NCI-H2107 (cell line): Measurements from ENCODE around the gene PTPRT.

Source experiments
- DNase-seq: peaks from one replicate; lab custom pipeline; 2025; lab: John Stamatoyannopoulos, UW

The PTPRT gene

DNA sequence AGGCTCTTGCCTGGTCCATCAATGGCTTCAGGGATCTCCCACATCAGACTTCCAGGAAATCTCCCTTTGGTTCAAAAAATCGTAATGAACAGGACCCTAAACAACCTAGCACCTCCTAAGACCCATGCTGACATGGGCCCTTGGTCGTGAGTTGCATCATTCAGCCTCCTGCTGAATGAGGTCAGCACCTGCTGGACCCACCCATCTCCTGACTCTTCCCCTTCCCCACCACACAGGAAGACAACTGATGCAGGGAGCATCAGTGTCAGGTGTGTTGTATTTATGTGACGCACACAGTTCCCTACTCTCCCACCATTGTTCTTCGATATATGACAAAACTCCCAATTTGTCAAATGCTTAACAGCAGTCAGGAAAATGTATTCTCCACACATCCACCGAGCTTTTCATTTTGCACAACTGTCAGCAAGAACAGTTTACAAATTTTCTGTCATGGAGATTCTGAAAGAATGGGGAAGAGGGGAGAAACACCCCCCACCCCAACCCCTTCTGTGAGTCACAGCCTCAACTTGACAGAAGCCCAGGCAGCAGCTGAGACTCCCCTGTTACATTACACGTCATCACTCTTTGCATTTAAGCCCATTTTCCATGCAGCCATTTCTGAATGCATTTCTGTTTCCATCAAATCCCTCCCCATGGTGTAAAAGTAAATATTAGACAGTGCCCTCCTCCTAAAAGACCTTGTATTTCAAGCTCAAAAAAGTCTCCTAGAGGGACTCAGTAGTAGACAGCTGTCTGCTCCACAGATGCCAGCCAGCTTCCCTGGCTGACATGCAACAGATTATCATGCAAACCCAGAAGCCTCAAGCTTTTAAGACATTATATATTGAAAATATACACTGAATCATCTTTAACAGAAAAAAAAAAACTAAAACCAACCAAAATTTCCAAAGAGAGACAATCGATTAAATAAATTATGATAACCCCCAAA, 577.5 kb downstream of the PTPRT start:
- no peak for DNase-seq

DNA sequence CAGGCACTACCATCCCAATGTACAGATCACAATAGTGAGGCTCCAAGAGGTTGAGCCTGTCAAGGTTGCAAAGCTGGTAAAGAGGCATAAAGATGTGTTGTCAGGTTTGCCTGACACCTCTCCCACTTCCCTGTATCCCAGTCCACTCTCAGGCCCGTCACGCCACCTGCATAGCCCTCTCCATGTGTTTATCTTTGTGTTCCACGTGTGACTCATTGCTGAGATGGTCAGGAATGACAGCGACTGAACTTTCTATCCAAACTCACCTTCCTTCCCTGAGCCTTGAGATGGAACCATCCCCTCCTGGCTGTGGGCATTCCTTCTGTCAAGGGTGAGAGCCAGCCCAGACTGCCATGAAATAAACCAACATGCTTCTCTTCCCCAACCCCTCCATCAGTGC, 578.3 kb downstream of the PTPRT start:
- no peak for DNase-seq

DNA sequence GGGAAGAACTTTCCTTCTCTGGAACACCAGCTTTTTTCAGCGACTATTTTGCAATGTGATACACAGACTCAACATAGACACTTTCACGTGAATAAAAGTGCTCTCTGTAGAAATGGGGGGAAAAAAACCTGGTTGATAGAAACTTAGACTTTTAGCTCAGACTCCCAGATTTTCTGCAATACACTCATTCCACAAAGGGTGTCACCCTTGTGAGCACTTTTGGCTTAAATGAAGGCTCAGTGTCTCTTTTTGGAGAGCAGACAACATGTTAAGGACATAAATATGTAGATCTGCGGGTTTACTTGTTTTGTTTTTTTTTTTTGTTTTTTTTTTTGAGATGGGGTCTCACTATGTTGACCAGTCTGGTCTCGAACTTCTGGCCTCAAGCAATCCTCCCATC, 579.6 kb downstream of the PTPRT start:
- DNase-seq, result no peak

DNA sequence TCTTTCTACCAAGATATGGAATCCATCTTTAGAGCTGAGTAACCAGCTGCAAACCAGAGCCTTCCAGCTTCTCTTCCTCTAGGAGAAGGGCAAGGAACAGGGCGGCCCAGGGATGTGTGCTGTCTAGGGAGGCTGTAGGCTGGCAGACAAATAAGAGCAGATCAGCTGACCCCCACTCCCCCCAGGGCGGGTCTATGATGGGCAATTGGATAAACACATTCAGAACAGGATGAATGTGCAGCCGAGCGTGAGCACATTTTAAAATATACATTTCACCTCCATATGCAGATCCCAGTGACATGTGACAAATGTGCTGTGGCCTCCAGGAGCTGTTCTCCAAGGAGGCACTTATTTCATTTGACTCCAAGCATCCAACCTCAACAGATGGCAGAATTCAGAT, 580.1 kb downstream of the PTPRT start:
- DNase-seq, result no peak

DNA sequence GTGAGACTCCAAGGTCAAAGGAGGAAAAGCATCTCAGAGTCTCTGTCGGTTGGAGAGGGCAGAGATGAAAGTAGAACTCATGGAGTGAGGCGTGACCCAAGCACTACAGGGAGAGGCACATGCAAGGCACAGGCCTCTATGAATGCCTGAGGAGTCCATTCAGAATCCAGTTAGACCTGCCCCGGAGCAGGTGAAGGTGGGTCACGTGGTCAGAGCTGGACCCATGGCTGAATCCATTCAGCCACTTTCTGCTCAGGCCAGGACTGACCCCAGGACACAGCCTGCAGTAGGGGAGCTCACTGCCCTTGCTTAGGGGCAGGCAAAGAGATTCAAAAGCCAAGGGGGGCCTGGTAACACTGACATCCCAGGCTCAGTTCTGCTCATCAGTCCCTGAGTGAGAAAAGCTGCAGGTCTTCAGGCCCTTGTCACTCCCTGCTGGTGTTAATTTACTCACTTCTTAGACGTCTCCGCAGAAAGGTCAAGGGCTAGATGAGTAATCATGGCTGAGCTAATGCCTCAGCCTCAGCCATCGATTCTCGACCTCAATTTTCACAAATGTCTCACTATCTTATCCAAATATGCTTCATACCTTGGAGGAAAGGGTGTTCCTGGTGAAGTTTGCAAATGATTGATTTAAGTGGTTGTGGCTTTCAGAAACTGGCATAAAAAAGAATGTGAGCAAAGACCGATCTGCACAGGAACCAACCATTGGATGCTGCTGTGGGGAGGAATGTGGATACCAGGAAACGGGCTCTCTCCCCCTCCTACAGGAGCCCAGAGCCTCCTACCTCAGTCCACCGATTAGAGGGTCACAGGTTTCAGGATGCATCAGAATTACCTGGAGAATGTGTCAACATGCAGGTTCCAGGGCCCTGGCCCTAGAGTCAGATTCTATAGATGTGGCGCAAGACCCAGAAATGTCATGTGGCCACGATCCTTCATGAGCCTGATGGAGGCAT, 584.4 kb downstream of the PTPRT start:
- DNase-seq, result no peak

DNA sequence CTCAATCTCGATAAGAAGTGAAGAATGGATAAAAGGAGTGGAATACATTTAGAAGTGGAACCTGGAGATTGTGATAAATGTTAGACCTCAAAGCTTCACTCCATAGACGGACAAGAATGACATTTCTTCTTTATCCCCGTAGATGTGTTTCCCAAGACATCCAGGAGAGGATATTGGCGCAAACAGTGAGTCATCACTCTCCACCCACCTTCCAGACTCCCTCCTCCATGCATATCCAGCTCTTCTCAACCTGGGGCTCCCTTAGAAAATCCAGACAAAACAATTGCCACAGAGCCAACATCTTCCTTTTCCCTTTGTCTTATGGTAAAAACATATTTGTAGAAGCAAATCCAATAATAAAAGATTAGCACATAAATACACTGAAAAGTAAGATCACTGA, 586.1 kb downstream of the PTPRT start:
- DNase-seq, result no peak

DNA sequence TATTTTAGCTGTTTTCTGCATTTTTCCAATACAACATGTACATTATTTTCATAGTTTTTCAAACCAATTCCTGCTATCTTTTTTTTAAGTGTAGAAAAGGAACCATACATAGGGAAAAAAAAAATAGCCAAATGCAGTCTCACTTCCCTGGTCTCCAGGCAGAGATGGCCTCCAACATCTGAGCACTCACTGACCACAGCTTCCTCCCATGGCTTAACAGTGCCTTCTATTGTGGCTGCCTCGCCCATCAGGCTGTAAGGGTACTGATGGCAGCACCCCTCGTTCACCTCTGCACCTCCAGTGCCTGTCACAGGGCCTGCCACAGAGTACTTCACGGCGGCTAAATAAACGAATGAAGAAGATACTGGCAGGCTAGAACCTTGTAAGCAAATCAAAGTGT, 591.1 kb downstream of the PTPRT start:
- DNase-seq, result no peak

DNA sequence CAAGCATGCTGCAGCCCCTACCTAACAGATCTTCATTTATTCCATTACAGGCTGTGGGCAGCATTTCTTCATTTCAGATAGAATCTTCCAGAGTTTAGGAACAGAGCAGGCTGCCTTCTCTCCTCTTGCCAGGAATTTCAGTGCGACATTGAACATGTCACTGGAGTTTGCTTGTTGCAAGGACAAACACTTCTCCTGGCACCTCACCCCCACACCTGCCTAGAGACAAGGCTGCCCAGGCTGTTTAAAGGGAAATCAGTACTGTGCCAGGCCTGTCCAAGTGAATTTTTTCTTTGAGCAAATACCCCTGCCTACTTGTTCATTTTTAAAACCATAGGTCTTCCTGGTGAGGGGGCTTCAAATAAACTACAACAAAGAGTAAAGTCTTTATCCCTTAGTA, 594.1 kb downstream of the PTPRT start:
- DNase-seq, result no peak

DNA sequence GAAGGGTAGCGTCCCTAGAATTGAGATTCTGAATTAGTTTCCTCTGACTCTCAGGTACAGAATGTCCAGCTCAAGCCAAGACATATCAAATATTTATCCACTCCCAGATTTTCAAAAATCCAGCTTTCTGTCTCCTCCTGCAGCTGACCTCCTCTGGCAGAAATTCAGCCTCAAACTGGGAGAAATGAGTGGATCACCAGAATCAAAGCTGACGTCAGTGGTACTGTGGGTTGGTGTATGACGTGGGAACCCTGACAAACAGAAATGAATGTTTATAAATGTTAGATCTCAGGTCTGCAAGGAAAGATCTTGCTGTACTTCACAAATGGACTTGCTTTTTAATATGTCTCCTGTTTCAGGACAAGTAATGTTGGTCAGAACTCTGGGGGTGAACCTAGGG, 595.0 kb downstream of the PTPRT start:
- DNase-seq, result no peak

DNA sequence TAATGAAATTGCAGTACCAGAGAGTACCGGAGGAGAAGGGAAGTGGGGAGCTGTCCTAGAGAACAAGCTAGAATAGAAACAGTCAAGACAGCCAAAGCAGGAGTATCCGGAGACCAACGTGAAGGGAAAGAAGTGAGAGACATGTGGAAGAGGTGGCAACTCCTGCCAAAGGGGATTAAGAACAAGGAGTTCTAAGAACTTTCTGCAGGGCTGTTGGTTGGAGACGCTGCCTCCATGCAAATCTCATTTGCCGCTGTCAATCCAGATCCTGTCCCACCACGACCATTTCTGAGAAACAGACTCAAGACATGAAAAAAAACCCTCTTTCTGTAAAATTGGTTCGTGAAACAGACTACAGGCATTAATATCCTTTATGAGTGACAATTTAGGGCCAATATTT, 595.7 kb downstream of the PTPRT start:
- no peak for DNase-seq

DNA sequence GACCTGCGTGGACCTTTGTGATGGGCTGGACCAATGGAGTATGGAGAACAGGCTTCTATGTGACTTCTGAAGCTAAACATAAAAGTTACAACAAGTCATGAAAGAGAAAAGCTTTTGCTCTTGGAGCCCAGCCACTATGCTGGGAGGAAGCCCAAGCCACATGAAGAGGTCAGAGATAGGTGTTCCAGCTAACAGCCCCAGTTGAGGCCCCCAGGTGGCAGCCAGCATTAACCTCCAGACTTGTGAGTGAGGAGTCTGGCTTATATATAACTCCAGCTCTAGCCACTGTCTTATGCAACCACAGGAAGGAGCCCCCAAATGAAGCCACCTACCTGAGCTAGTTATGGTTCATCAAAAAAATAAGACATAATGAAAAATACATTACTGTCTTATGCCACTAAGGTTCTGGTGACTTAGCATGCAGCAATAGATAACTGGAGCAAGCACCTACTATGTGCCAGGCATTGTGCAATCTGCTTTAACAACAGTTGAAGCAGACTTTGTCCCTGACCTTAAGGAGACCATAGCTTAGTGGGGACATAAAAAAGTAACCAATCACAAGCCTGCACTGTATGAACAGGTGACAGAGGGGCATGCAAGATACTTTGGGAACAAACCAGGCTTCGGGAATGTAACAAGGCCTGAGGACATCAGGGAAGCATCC, 599.6 kb downstream of the PTPRT start:
- no peak for DNase-seq

DNA sequence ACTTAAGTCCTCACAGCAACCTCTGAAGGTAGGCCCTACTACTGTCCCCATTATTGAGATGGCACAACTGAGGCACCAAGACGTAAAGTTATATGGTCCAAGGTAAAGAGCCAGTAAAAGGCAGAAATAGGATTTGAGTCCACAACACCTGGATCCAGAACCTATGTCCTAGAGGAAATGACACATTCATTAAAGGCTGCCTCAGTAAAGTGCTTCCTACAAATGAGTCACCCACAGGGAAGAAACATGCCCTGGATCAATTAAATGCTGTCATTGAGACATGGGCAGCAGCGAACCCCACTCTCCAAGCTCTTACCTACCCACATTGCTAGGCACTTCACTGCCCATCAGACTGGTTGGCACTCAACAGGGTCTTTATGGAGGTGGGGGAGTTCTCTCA, 600.9 kb downstream of the PTPRT start:
- DNase-seq, result no peak

DNA sequence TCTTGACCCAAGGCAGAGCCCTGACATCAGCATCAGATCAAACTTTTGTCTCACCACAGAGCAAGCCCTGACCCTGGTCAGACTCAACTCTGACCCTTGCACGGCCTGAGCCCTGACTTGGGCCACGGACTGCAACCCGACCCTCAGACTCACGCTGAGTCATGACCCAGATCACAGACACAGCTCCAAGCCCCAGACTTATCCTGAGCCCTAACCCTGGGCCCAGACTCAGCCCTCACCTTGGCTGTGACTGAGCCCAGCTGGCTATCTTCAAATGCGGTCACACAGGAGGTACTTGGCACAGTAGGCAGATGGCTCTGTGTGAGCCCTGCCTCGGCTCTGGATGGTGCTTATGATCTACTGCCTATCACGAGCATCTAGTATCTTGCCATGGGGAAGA, 602.3 kb downstream of the PTPRT start:
- DNase-seq, result no peak

DNA sequence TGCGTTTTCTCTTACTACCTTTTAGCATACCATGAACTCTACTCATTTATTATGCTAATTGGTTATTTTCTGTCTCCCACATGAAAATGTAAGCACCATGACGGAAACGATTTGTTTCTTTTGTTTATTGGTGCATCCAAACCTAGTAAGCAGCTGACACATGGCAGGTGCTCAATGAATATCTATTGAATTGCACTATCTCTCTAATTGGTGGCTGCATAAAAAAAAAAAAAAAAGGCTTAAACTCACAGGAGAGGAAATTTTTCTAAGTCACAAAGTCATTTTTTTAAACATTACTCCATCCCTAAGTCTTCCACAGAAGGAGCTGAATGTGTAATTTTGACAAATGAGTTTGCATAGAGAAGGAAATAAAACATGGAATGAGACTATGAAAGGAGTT, 608.4 kb downstream of the PTPRT start:
- DNase-seq, result no peak

DNA sequence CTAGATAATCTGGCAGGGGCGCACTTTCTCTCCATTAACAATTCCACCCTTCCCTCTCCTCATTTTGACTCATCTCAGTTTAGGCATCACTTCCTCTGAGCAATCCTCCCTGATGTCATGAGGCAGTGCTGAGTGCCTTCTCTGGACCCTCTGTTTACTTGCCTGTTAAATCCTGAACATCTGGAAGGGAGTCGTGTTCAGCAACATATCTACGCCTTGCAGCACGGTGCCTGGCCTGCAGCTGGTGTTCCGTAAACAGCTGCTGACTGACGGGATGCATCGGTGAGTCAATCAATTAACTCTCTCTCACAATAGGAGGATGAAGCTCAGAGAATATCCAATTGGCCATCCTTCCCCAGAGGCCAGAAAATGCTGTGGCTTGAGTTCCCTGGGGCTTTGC, 613.5 kb downstream of the PTPRT start:
- no peak for DNase-seq

DNA sequence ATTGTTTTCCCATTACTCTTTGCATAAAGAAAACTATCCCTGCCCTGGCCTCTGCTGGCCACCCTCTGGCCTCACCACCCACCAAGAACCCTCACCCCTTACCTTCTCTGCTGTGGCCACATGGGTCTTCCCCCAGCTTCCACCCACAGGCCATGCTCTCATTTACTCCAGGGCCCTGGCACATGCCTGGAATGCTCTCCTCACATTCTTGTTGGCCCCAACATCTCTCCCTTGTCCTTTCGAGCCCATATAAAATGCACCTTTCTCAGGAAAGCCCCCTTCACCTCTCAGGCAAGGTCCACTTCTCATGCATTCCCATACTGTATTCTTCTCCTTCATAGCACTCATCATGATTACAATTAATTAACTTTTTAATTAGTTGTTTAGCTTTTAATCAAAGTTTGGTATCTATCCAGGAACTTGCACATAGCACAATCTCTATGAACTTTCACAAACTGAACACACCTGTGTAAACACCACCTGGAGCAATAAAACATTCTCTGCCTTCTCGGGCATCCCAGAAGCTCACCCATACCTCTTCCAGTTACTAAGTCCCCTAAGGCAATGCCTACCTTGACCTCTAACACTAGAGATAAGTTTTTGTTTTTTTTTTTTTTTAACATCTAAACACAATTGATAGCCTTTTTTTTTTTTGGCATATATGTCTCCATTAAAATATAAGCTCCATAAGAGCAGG, 617.2 kb downstream of the PTPRT start:
- DNase-seq, result no peak

DNA sequence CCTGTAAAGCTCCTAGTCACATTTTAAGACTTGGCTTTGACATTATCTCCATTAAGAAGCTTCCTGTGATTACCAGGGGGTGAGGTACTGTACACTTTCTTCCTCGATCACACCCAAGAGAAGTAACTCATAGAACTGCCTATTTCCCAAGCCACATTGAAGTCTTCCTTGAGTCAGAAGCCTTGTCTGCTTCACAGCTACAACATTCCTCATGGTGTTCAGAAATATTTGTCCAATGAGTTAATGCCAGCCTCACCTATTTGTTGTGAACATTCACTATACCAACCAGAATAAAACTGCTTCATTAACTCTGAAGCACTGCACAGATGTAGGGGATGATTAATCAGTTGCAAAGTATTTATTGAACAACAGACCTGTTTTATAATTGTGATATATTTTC, 622.3 kb downstream of the PTPRT start:
- no peak for DNase-seq

DNA sequence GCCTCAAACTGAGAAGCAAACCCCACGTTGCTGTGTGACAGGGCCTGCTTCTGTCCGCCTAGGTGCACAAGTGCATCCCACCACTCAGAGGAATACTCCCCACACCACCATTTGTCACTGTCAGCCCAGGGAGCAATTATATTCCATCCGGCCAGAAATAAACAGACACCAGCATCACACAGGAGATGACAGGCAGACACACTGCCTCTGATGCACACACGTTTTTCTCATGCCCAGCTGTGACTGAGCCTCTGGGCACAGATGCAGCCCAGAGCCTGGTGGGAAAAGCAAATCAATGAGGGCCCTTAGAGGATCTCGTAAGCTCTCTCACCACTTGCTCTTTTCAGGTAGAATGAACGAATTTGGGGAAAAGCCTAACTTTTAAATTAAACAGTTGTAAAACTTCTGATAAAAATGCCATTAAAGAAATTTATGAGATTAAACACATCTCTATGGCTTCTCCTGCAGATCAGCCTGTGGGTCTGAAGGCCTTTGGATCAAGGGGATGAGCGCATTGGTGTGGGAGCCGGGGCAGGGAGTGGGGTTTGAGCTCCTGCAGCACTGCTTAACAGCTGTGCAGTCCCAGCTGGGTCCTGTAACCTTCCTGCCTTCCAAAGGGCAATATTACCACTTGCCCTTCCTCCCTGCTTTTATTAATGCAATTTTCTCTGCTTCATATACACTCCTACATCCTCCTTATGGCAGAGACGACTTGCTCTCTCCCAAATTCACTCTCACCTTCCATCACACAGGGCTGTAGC, 624.3 kb downstream of the PTPRT start:
- no peak for DNase-seq

DNA sequence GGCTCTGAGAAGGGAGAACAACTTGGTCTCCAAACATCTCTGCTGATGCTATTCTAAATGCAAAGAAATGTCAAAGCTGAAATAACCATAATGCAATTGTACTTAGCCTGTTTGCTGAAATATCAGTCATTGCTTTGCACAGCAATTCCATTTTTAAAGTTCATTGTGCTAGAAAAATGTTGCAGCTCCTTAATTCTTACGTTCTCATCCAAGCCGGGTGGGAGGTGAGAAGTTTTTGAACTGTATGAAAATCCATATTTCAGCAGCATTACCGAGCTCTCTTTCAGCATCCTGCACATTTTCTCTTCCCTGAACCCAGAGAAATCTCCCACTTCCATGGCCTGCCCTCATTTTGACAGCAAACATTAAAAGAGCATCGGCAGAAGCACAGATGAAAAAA, 630.0 kb downstream of the PTPRT start:
- DNase-seq, result no peak

DNA sequence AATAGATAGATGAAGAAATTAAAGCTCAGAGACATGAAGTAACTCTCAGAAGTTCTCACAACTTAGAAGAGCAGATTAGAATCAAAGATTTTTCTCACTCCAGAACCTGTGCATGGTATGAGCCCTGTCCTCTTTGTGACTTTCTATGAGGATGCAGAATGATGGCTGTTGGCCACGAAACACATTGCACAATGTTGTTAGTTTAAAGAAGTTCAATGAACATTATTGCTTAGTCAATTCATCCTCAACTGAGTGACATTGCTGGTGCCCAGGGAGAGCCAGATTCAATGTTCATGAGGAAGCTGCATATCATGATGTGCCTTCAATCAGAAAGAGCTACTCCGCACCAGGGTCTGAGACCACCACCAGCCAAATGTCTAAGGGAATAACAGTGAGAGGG, 633.1 kb downstream of the PTPRT start:
- no peak for DNase-seq

DNA sequence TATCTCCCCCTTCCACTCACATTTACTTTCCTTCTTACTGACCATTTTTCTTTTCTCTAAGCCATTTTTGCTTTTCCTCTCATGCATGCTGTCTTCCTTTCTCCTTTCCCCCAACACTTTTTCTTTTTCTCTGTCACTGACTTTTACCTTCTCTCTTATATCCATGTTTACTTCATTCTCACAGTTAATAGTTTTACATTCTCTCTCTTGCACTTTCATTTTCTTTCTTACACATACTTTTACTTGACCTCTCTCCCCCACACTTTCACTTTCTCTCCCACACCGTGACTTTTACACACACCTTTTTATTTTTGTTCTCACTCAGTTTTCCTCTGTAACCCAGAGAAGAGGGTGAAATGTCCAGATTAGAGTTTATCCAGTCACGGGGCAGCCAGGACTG, 636.3 kb downstream of the PTPRT start:
- DNase-seq, result no peak
